GM21360 (cell line): ENCODE results near the gene UNC50.

Experiments used
- ATAC-seq: cut with Tn5 transposase; IDR thresholded peaks from one replicate; pipeline ENCODE4 v1.9.1; 2021; ENCODE audit warnings: mild to moderate bottlenecking, moderate library complexity; ENCODE audit not compliant: unreplicated experiment

Gene UNC50, protein sequence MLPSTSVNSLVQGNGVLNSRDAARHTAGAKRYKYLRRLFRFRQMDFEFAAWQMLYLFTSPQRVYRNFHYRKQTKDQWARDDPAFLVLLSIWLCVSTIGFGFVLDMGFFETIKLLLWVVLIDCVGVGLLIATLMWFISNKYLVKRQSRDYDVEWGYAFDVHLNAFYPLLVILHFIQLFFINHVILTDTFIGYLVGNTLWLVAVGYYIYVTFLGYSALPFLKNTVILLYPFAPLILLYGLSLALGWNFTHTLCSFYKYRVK

GRCh38 chr2:98608116-98608961 lies at the start of gene UNC50, which contains the start of gene COA5:
TSS of gene UNC50 (plus strand) at chr2:98608589. CDS start at chr2:98609760, 1,171 bp downstream.
TSS of gene COA5 (minus strand) at chr2:98608512. CDS start at chr2:98608405, 107 bp downstream.
- peak; percentile 87 for ATAC-seq

- no peak for ATAC-seq
Observed at GRCh38 chr2:98558852-98559530, 49.4 kb upstream of the UNC50 start.

GRCh38 chr2:98559581-98559980 lies 48.8 kb upstream of the UNC50 start:
- ATAC-seq = no peak

DNA sequence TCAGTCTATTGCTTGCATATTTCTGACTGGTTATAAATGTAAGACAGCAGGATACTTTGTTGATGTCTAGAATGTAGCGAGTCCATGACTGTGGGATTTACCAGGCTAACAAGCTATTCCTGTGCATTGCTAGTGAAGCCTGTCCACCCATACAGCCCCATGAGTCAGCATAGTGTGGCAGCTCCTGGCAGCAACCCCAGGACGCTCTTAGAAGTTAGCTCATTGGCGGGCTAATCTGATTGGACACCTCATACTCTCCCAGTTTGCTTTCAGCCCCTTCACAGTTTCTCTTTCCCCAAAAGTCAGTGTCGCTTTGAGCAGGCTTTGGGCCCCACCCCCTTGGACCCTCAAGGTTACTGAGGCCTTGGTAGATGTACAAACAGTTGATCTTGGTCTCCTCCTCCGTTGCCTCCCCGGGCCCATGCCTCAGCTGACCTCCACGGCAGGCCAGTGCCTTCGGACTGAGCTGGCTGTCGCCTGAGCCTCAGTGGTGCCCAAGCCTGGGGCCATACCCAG lies 48.1 kb upstream of the UNC50 start:
- ATAC-seq = no peak

GRCh38 chr2:98561018-98561417 lies 47.4 kb upstream of the UNC50 start:
- ATAC-seq = no peak

DNA sequence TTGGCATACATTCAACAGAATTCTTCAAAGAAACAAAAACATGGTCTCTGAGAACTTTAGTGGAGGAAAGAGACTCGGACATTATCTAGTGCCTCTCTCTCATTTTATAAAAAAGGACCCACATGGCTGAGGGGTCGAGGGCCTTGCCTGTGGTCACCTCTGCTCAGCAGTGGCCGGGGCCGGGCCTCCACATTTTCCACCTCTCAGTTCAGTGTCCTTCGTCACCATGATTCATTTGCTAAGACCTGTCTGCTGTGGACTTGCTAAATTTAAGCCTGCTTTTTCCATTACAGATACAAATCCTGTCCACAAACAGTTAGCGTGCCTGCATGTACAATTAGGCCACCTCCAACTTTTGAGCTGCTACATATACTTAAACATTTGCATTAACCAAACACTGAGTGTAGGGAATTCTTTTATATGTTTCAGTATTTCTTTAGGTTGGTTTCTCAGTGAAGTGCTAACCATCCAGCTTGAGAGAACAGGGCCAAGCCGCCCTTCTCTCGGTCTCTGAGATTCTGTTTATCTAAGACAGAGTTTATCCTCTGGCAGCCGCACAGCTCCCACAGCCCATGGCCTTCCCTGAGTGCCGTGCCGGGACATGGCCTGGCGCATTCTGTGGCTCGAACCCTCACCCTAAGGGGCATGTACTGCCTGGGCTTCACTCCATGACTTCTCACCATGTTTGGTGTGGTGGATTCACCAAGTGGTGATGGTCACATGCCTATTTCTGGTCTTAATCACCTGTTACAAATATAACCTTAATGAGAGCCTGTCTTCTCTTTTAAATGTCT lies 46.3 kb upstream of the UNC50 start:
- no peak for ATAC-seq

DNA sequence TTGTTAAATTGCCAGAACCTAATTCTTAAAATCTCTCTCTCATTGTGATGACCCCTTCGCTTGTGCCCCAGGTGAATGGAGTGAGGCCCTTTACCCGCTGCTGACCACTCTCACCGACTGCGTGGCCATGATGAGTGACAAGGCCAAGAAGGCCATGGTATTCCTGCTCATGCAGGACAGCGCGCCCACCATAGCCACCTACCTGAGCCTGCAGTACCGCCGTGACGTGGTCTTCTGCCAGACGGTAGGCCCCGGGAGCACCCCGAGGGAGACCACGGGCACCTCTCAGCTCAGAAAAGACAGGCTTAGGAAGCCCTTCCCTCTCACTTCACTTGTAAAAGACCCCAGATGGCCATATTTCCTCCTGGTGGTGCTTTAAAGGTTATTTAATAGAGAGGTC lies 45.0 kb upstream of the UNC50 start:
- no peak for ATAC-seq

DNA sequence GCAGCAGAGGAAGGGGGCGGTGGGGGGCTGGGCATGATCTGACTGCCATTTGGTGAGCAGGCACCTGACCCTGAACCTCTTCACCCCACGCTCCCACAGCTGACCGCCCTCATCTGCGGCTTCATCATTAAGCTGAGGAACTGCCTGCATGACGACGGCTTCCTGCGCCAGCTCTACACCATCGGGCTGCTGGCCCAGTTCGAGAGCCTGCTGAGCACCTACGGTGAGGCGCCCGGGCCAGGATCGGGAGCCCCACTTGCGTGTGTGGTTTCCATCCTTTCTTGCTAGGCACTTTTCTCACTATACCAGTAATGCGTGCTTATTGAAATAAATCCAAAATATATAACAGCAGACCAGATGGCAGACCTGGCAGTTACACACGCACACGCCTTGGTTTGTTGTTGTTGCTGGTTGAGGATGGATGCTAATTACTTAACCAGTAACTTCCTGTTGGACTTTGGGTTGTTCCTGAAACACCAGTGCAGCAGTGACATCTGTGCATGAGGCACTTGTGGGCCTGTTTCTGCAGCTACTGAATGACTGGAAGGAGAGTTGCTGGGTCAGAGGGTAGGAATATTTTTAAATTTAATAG lies 43.8 kb upstream of the UNC50 start:
- ATAC-seq = no peak

- no peak for ATAC-seq
Observed at GRCh38 chr2:98565286-98565860, 43.0 kb upstream of the UNC50 start.

DNA sequence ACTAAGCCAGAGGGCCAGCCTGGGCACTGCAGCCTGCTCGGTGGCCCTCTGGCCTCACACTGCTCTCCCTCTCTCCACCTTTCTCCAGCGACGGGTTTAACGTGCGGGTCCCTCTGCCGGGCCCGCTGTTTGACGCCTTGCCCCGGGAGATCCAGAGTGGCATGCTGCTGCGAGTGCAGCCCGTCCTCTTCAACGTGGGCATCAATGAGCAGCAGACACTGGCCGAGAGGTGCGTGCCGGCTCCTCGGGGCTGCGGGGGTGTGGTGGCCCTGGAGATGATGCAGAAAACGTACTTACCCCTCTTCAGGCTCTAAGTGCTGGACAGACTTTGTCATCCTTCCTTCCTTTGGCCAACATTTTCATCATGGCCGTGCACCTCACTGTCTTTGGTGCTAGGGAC lies 42.4 kb upstream of the UNC50 start:
- ATAC-seq = no peak

DNA sequence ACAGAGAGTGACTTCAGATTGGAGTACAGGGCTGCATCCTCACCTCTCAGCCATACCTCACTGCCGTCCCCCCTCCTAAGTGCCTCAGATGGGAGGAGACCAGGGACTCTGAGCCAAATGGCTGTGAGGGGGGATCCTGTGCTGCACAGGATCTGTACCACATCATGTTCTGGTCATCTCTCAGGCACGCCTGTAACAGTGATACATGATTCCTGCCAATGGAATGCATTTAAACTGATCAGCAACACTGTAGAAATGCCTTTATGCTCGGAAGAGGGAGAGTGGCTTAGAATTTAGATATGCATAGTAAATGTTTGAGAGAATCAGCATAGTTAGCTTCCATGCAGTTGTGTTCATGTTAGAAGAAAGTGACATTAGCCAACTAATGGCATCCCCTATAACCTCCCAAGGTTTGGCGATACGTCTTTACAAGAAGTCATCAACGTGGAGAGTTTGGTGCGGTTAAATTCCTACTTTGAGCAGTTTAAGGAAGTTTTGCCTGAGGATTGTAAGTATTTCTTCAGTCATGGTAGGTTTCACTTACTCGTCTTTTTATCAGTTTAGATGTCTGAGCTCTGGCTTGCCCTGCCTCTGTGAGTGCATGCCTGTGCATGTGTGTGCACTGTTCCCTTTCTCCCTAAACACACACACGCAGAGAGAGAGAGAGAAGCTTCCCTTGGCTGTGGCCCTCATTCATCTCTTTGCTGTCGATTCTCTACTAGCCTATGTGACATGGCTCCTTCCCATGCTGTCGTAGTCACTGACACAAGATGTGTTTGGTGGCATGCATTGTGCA lies 40.0 kb upstream of the UNC50 start:
- ATAC-seq = no peak

DNA sequence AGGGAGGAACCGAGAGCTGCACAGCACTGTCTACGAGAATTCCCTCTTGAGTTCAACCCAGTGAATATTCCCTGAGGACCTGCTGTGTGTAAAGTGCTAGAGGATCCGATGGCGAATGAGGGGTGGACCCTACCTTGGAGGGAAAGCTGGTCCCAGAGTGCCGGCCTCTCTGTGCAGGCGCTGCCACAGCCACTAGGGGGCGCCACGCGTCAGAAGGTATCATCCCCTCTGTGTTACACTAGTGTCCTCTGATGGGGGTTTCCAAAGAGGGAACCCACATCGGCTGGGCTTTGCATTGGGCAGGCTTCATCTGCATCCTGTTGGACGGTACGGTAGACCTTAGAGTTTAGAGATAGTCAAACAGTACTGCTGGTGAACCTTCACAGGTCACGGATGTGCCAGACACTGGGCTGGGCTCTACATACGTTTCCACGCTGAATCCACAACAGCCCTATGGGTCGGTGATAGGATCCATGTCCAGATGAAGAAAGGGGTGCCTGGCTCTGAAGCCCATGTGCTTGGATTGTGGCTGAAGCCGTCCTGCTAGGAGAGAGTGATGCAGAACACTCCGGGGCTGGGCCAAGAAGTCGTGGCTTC lies 39.1 kb upstream of the UNC50 start:
- ATAC-seq = no peak

DNA sequence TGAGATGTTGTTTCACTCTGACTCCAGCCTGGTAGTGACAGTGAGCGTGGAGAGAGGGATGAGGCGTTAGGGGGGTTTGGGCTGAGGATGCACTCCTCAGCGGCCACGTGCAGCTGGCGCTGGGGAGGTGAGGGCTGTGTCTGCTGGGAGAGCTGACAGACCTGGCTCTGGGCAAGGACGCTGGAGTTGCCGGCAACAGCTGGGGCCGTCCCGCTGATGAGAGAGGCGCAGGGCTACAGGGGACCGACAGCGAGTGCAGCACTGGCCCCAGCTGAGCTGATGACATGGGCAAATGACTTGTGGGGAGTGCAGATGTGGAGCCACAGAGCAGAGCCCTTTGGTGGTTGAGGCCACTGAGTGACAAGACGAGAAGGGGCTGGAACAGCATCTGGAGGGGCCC lies 38.5 kb upstream of the UNC50 start:
- no peak for ATAC-seq

DNA sequence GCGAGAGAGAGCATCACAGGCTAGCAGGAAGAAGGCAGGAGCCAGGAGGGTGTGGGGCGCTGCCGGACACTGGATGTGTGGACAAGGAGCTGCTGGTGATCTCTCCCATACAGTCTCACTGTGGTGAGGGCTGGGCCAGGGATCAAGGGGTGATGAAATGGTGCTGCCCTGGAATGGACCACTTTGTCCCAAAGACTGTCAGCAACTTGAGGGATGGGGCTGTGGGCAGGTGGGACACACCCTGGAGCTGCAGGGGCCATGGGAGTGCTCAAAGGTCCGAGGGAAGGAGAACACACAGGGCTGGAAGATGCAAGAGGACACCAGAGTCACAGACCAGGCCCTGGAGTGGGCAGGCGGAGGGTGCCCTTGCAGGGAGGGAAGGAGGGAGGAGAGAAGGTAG lies 38.0 kb upstream of the UNC50 start:
- ATAC-seq = no peak

GRCh38 chr2:98571121-98571701 lies 37.2 kb upstream of the UNC50 start:
- no peak for ATAC-seq

- ATAC-seq = no peak
Observed at GRCh38 chr2:98571796-98572195, 36.6 kb upstream of the UNC50 start.

DNA sequence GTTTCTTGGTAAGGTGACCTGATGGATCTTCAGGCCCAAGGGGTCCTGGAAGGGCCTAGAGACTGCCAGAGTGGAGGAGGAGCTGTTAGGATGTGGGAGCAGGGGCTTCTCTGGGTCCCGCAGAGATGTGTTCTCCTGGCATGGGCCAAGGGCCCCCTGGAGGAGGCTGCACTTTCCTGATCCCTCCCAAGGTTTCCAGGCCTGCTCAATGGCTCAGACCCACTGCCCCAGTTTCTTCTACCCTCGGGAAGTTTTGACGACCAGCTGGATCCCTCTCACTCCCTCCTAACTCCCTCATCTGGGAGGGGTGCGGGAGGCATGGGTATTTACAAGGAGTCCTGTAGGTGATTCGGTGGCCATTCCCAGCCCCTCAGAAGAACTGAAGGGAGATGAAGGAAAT lies 36.2 kb upstream of the UNC50 start:
- ATAC-seq = no peak

DNA sequence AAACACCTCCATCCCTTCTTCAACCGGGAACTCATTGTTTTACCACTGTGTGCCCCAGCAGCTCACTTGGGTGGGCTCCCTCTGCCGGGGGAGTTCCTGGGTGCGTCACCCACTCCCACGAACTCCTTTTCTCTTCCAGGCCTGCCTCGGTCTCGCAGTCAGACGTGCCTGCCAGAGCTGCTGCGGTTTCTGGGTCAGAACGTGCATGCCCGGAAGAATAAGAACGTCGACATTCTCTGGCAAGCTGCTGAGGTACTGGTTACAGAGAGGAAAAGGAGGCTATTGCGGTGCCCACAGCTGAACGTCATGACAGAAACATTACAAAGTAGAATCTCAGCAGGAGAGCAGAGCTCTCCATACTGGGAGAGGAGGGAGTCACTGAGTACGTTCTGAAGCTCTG lies 35.7 kb upstream of the UNC50 start:
- no peak for ATAC-seq
